ENCODE data around the gene NINL.

Gene NINL

GRCh38 chr20:25500880-25501351, 84.4 kb downstream of the NINL start:
- DNase-seq (ENCODE audit: low spot score), result no peak

DNA sequence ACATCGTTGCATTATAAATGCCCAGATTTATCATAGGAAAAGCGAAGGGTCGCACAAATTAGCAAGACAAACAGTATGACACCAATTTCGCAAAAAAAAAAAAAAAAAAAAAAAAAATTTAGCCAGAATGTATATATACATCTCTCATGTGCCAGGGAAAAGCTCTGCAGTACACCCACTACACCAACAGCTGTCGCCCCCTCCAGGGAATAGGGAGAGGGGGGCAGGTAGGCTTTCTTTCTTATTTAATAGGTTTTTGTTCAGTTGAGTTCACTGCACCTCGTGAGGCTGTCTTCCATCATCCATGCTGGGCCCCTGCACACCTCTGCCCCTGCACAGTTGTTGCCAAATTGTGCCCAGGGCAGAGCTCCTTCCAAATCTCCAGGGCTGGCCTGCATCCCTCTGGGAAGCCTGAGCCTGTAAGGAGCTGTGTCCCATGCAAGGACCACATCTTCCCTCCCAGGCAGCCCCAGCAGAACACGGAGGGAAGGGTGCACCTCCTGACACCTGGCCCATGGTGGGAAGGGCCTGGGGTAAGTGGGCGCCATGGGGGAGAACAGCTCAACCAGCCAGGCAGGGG, 85.4 kb downstream of the NINL start:
- DNase-seq (ENCODE audit: low spot score), result no peak

DNA sequence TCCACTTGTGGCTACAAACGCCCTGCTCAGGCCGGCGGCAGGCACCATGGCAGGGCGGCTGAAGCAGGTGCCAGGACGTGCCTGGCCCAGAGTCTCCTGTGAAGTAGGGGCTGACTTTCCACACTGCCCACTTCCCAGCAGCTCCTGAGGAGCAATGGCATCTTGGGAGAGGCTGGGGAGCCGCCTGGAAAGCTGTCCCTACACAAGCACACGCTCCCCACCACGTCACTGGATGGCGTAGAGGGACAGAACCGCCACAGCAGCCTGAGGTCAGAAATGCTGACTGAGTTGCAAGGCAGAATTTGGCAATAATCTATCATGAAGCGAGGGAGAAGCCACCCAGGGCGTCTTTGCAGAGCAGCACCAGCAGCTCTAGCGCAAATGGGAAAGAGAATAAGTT, 86.3 kb downstream of the NINL start:
- no peak for DNase-seq (ENCODE audit: low spot score)

DNA sequence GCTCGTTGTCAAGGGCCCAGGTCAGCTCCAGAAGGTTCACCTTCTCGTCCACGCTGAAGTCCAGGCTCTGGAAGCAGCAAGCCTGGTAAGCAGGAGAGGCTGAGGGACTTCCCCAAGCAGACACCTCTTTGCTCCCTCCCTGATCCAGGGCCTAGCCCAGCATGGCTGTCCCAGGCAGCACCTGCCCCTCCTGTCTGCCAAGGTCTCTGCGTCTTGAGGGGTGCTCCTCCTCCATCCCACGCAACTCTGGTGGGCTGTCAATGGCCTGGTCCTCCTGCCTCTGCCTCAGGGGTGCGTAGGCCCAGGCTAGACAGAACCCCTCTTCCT, 87.1 kb downstream of the NINL start:
- DNase-seq (ENCODE audit: low spot score), result no peak

GRCh38 chr20:25497586-25498279, 87.6 kb downstream of the NINL start:
- no peak for DNase-seq (ENCODE audit: low spot score)

DNA sequence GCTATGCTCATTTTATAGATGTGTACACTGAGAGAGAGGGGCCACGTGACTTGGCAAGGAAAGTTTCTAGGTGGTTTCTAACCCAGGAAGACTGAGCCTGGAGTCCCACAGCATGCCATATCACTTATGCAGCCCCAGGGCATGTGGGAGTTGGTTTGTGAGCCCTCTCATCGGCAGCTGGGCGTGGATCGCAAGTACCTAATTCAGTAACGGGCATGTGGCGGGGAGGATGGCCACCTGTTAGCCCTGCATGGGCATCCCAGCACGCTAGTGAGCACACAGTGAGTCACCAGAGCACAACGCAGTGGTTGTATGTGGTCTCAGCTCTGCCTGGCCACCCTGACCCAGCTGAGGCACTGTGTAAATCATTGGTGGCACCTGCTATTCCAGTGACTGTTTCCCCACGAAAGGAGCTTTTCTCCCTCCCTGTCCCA, 88.3 kb downstream of the NINL start:
- DNase-seq (ENCODE audit: low spot score), result no peak

- no peak for DNase-seq (ENCODE audit: low spot score)
Measured at GRCh38 chr20:25496165-25496967, 89.0 kb downstream of the NINL start.

DNA sequence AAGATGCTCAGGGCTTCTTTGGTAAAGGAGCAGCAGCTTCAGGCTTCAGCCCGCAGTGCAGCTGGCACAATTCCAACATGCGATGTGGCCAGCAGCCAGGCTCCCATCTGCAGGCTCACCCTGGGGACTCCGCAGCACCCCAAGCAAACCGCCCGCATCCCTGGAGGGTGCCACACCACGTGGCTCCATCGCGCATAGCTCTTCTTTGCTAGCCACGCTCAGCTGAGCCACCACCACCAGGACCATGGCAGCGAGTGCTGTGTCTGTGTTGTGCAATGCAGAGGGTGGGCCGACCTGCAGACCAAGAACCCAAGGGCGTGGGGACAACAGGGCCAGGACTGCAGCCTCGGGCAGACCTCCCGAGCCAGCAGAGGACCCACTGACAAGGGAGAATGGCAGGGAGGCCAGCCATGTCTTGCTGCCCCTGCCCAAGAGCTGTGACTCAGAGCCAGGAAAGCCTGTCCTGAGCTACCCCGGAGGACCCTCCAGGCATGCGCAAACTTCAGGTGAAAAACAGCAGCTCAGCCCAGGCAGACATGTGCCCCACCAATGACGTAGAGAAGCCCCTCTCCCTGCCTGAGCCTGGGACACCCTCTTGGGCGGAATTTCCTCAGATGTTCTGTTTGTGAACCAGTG, 90.0 kb downstream of the NINL start:
- no peak for DNase-seq (ENCODE audit: low spot score)

DNA sequence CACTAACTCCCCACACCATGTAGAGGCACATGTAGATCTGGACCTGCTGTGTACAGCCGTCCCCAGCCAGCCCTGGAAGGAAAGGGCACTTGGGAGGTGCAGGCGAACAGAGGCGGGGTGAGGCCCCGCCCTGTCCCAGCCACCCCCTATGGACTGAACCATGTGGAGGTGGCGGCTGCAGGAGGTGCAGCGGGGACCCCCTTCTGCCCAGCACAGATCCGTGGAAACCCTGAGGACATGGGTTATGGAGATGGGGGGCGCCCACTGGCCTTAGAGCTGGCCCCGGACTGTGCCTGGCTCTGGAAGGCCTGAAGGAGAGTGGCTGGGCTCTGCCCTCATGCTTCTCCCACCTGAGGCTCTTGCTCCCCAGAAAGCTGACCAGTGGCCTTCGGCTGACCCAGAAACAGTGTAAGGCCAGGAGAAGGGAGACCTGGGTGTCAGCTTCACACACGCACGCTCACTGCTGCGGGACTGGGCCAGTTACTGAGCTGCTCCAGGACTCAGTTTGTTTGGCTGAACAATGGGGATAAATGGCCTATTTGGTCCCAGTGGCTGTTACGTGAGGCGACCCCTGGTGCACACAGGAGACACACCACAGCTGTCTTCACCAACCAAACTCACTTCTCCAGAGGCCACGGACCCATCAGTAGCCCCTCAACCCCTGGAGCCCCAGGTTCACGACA, 90.7 kb downstream of the NINL start:
- DNase-seq (ENCODE audit: low spot score), result no peak

DNA sequence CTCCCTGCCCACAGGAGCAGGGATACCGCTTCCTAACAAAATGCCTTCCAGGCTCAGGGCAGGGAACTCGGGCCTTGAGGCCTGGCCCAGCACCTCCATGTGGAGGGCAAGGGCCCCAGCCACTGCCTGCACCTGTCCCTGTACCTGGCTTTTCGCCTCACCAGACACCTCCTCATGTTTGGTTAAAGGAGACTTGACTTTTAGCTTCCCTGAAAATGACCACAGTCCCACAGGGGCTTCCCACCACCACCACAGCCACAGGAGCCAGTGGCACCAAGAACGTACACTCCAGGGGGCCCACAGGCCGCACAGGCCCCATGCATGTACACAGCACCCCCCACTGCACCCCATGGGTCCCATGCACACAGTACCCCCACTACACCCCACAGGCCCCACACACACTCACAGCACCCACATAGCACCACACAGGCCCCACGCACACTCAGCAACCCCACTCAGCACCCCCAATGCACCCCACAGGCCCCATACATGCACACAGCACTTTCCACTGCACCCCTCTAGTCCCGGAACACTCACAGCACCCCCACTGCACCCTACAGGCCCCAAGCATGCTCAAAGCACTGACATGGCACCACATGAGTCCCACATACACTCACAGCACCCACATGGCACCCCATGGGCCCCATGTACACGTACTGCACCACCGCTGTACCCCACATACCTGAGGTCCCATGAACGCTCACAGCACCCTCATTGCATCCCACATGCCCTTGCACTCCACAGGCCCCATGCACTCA, 91.4 kb downstream of the NINL start:
- no peak for DNase-seq (ENCODE audit: low spot score)

GRCh38 chr20:25493137-25493536, 92.2 kb downstream of the NINL start:
- DNase-seq (ENCODE audit: low spot score), result no peak

GRCh38 chr20:25491446-25492038, 93.8 kb downstream of the NINL start:
- DNase-seq (ENCODE audit: low spot score), result no peak

- DNase-seq (ENCODE audit: low spot score), result no peak
Measured at GRCh38 chr20:25490656-25491445, 94.5 kb downstream of the NINL start.

DNA sequence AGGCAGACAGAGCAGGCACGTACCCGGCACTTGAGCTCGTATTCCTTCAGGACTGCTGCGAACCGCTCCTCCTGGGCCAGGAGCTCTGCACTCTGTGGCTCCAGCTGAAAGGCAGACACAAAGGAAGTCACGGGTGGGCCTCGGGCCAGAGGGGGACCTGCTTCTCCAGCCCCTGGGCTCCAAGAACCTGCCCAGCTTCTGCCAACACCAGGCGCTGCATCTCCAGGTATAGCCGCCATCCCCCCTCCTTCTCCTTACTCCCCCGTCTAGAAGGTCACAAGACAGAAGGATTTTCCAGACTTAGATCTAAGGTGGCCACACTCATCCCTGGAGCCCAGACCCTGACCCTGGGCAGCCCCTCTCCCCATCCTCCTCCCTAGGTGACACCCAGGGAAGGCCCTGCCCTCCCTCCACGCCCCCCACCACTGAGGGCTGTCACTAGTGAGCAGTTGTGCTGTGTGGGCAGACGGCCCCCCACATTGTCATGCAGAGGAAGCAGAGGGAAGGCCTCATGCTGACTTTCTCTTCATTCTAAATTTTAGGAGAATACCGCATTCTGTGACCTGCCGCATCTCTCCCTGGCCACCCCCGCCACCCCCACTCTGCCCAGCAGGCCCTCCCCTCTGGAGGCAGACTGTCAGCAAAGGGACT, 96.0 kb downstream of the NINL start:
- no peak for DNase-seq (ENCODE audit: low spot score)

DNA sequence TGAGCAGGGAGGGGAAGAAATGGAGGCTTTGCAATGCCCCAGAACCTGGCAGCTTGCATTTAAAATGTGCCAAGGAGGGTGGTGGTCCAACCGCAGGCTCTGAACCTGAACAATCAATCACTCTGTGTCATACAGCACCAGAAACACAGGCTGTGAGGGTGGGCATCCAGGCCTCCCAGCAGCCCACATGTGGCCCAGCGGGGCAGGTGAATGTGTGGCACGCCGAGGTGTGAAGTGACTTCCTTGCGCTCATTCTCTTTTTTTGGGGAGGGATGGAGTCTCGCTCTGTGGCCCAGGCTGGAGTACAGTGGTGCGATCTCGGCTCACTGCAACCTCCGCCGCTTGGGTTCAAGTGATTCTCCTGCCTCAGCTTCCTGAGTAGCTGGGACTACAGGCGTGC, 97.4 kb downstream of the NINL start:
- DNase-seq (ENCODE audit: low spot score), result no peak

- DNase-seq (ENCODE audit: low spot score), result no peak
Measured at GRCh38 chr20:25487306-25487705, 98.0 kb downstream of the NINL start.

DNA sequence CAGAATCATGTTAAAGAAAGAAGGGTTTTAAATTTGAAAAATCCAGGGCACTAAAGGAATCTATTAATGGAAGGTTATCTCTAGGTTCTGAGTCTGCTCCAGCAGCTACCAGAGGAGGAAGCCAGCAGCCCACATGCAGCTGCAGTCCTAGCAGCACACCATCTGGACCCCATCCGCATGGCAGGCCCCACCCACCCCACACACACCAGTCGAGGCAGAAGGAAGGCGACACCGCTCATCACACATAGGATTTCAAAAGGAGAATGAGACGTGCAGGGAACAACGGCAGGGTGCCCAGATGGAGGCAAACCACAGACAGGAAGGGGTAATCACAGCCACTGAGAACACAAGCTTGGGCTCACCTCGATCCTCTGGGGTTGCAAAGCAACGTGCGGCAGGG, 99.0 kb downstream of the NINL start:
- no peak for DNase-seq (ENCODE audit: low spot score)

- no peak for DNase-seq (ENCODE audit: low spot score)
Measured at GRCh38 chr20:25485872-25486271, 99.5 kb downstream of the NINL start.

- DNase-seq (ENCODE audit: low spot score), result no peak
Measured at GRCh38 chr20:25484911-25485511, 100.3 kb downstream of the NINL start.

Measured in HuH-7 (cell line).